DOHH2 (cell line): ENCODE results near the gene SEMA4D.
A peak's percentile ranks its signal among the peaks of the same experiment; 100 is the strongest.

Source experiments
- H3F3A ChIP-seq: fragments of 200-600 bp; sonication (generic), shearing (Covaris generic); 2 replicates; pipeline ENCODE4 v1.6.0; 2016; ENCODE audit warnings: antibody characterized with exemption, mild to moderate bottlenecking; ENCODE audit not compliant: control insufficient read depth, insufficient read depth
- H3K27ac ChIP-seq: fragments of 200-600 bp; sonication (generic); 2 replicates; pipeline ENCODE4 v1.5.1; 2014; ENCODE audit warnings: low read depth, mild to moderate bottlenecking, low read length, moderate library complexity
- H3K27me3 ChIP-seq: fragments of 200-600 bp; sonication (generic); 2 replicates; pipeline ENCODE4 v1.6.1; 2014; ENCODE audit warnings: mild to moderate bottlenecking, low read length, mixed read lengths; ENCODE audit not compliant: control insufficient read depth
- H3K36me3 ChIP-seq: fragments of 200-600 bp; sonication (generic); 2 replicates; pipeline ENCODE4 v1.6.1; 2014; ENCODE audit warnings: mild to moderate bottlenecking, low read length, moderate library complexity, mixed read lengths; ENCODE audit not compliant: control insufficient read depth
- H3K4me1 ChIP-seq: fragments of 200-600 bp; sonication (generic); 2 replicates; pipeline ENCODE4 v1.6.1; 2014; ENCODE audit warnings: mild to moderate bottlenecking, low read length, mixed read lengths; ENCODE audit not compliant: control insufficient read depth
- H3K4me2 ChIP-seq: fragments of 200-600 bp; sonication (generic); 2 replicates; pipeline ENCODE4 v1.6.0; 2014; ENCODE audit warnings: mild to moderate bottlenecking, low read length, moderate library complexity
- H3K4me3 ChIP-seq: fragments of 200-600 bp; sonication (generic); 2 replicates; pipeline ENCODE4 v1.5.1; 2014; ENCODE audit warnings: mild to moderate bottlenecking, low read length, mixed read lengths
- H3K79me2 ChIP-seq: fragments of 200-600 bp; sonication (generic); 2 replicates; pipeline ENCODE4 v1.6.1; 2014; ENCODE audit warnings: mild to moderate bottlenecking, low read length, mixed read lengths; ENCODE audit not compliant: control insufficient read depth
- H3K9me2 ChIP-seq: fragments of 200-600 bp; sonication (generic); replicated peaks from 2 replicates; pipeline ENCODE4 v1.6.1; 2014; ENCODE audit warnings: mild to moderate bottlenecking, low read length, mixed read lengths; ENCODE audit not compliant: control insufficient read depth
- H3K9me3 ChIP-seq: fragments of 200-600 bp; sonication (generic); 2 replicates; pipeline ENCODE4 v1.6.1; 2014; ENCODE audit warnings: antibody characterized with exemption, low read length, mixed read lengths; ENCODE audit not compliant: control insufficient read depth, insufficient read depth
- H4K20me1 ChIP-seq: fragments of 200-600 bp; sonication (generic); 2 replicates; pipeline ENCODE4 v1.6.0; 2014; ENCODE audit warnings: low read depth, mild to moderate bottlenecking, antibody characterized with exemption, low read length, moderate library complexity; ENCODE audit not compliant: control insufficient read depth, insufficient read depth
- EZH2phosphoT487 ChIP-seq: fragments of 200-600 bp; sonication (generic); IDR thresholded peaks from 2 replicates; pipeline ENCODE4 v1.6.1; 2017; ENCODE audit warnings: borderline replicate concordance, mild to moderate bottlenecking, antibody characterized with exemption, low read length, moderate library complexity, mixed read lengths
- TF ChIP-seq, protein P1 (sequence below): fragments of 200-600 bp; sonication (generic); IDR thresholded peaks from one replicate; pipeline ENCODE4 v1.5.1; 2014; ENCODE audit warnings: antibody characterized with exemption, mild to moderate bottlenecking, low read depth, low read length; ENCODE audit not compliant: poor library complexity, severe bottlenecking

Gene SEMA4D

DNA sequence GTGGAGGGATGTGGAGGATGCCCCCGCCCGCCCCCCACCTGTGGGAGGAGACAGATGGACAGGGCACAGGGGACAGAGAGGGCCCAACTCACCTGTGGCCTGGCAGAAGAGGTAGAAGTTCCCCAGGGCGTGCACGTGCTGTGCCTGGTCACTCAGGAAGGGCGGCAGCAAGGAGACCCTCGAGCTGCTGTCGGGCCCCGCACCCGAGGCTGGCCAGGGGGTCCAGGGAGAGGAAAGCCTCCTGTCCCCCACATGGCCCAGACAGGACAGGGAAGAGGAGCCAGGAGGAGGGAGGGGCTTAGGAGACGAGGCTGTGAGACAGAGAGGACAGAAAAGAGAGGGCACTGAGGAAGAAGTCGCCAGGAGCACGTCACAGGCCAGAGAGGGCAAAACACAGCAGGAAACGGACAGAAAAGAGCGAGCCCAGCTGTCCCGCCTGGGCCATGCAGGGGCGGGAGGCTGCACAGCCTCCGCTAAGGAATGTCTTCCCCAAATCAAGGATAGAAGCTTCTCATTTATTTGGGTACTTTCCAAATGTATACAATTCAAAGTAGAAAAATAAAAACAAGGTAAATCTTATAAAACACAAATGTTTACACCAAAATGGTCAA is 121.1 kb downstream of the SEMA4D start:
- Histone ChIP-seq H4K20me1 (no peaks in the 10 kb centered on the region), H3K9me2 (no peaks in the 10 kb centered on the region), H3K9me3 (no peaks in the 10 kb centered on the region), H3F3A (no peaks in the 10 kb centered on the region), H3K4me1 (peaks cover 10% of the 10 kb centered on the region), H3K4me3 (no peak overlapping the region), H3K4me2 (no peak overlapping the region), H3K27me3 (no peaks in the 10 kb centered on the region), H3K79me2 (no peaks in the 10 kb centered on the region), H3K36me3 (no peaks in the 10 kb centered on the region), H3K27ac (no peak overlapping the region)
- TF ChIP-seq, protein P1, sequence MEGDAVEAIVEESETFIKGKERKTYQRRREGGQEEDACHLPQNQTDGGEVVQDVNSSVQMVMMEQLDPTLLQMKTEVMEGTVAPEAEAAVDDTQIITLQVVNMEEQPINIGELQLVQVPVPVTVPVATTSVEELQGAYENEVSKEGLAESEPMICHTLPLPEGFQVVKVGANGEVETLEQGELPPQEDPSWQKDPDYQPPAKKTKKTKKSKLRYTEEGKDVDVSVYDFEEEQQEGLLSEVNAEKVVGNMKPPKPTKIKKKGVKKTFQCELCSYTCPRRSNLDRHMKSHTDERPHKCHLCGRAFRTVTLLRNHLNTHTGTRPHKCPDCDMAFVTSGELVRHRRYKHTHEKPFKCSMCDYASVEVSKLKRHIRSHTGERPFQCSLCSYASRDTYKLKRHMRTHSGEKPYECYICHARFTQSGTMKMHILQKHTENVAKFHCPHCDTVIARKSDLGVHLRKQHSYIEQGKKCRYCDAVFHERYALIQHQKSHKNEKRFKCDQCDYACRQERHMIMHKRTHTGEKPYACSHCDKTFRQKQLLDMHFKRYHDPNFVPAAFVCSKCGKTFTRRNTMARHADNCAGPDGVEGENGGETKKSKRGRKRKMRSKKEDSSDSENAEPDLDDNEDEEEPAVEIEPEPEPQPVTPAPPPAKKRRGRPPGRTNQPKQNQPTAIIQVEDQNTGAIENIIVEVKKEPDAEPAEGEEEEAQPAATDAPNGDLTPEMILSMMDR, result no peak
- TF ChIP-seq EZH2phosphoT487, result no peak

DNA sequence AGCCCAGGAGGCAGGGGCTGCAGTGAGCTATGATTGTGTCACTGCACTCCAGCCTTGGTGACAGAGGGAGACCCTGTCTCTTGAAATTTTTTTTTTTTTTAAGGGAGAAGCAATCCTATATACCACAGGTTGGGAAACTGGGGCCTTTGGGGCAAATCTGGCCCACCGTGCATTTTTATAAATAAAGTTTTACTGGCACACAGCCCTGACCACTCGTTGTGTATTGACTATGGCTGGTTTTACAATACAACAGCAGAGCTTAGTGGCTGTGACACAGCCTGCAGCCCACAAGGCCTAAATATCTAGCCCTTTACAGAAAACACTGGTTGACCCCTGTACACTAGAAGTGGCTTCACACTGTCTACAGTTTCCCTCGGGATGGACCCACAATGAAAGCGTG is 121.6 kb downstream of the SEMA4D start:
- Histone ChIP-seq H3K9me2 (no peaks in the 10 kb centered on the region), H3K4me1 (peaks cover 10% of the 10 kb centered on the region), H3K27me3 (no peaks in the 10 kb centered on the region), H3K27ac (no peak overlapping the region), H4K20me1 (no peaks in the 10 kb centered on the region), H3K4me2 (no peak overlapping the region), H3K79me2 (no peaks in the 10 kb centered on the region), H3K36me3 (no peaks in the 10 kb centered on the region), H3K4me3 (no peak overlapping the region), H3K9me3 (no peaks in the 10 kb centered on the region), H3F3A (no peaks in the 10 kb centered on the region)
- no peak for TF ChIP-seq EZH2phosphoT487
- TF ChIP-seq, protein P1, result no peak

DNA sequence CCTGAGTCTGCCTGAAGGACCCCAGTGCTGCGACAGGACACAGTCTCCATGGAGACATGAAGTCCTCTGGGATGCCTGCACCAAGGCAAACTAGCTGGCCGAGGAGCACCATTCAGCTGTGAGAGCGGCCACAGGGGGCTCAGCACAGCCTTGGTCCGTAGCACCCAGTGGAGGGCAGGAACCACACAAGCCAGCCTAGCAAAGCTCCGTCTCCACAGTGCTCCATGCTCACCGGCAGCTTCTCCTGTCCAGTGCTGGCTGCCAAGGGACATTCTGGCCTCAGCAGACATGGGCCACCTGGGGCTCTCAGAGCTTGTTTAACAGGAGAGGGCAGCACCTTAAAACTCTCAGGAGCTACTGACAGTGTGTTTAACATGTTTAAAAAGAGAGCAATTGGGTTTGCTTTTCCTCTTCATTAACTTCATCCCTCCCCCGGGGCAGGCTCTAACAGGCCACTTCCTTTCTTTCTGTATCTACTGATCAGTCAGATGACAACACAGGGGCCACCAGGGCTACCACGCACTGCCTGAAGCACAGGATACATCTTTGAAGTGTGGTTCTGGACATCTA is 122.6 kb downstream of the SEMA4D start:
- Histone ChIP-seq H3K4me1 (peaks cover 10% of the 10 kb centered on the region), H3K27ac (no peak overlapping the region), H4K20me1 (no peaks in the 10 kb centered on the region), H3K4me2 (peak overlapping the region; percentile 41), H3K9me3 (no peaks in the 10 kb centered on the region), H3K36me3 (no peaks in the 10 kb centered on the region), H3K4me3 (no peak overlapping the region), H3F3A (no peaks in the 10 kb centered on the region), H3K27me3 (no peaks in the 10 kb centered on the region), H3K79me2 (no peaks in the 10 kb centered on the region), H3K9me2 (no peaks in the 10 kb centered on the region)
- TF ChIP-seq EZH2phosphoT487, result no peak
- TF ChIP-seq, protein P1, result no peak
